ENCODE results near the gene MATN1.

The MATN1 gene

GRCh38 chr1:30704271-30704670, 19.1 kb downstream of the MATN1 start:
- TF ChIP-seq ZFP3 (CRISPR knock-in tag; IDR thresholded peaks at IDR 0.05) (no peak), ARNTL (CRISPR knock-in tag; IDR thresholded peaks at IDR 0.05; ENCODE audit: borderline replicate concordance, low read depth) (no peak), RARB (CRISPR knock-in tag; IDR thresholded peaks at IDR 0.05) (no peak)
- no peak for ATAC-seq

DNA sequence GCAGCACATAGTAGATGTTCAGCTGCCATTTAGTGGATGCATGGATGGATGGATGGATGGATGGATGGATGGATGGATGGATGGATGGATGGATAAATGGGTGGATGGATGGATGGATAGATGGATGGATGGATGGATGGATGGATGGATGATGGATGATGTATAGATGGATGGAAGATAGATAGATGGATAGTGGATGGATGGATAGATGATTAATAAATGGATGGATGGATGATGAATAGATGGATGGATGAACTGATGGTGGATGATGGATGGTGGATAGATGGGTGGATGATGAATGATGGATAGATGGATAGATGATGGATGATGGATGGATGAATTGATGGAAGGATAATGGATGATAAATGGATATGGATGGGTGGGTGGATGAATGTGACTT, 20.6 kb downstream of the MATN1 start:
- no peak for ATAC-seq
- TF ChIP-seq GLIS3 (CRISPR knock-in tag; IDR thresholded peaks at IDR 0.05) (no peak), ZC3H10 (CRISPR knock-in tag; IDR thresholded peaks at IDR 0.05) (no peak), TSHZ2 (CRISPR knock-in tag; IDR thresholded peaks at IDR 0.05) (no peak), ARNTL (CRISPR knock-in tag; IDR thresholded peaks at IDR 0.05; ENCODE audit: borderline replicate concordance, low read depth) (no peak), ZNF8 (CRISPR knock-in tag; IDR thresholded peaks at IDR 0.05) (no peak), ZNF565 (CRISPR knock-in tag; conservative IDR thresholded peaks at IDR 0.05; ENCODE audit: low read depth) (no peak), PATZ1 (CRISPR knock-in tag; IDR thresholded peaks at IDR 0.05; ENCODE audit: borderline replicate concordance) (no peak), ISL1 (CRISPR knock-in tag; IDR thresholded peaks at IDR 0.05) (no peak), TOX (CRISPR knock-in tag; IDR thresholded peaks at IDR 0.05; ENCODE audit: borderline replicate concordance) (no peak), BACH2 (CRISPR knock-in tag; IDR thresholded peaks at IDR 0.05; ENCODE audit: borderline replicate concordance) (no peak), CSDC2 (CRISPR knock-in tag; IDR thresholded peaks at IDR 0.05) (no peak), TCF4 (CRISPR knock-in tag; IDR thresholded peaks at IDR 0.05; ENCODE audit: borderline replicate concordance) (no peak)
- TF ChIP-seq, protein P1, sequence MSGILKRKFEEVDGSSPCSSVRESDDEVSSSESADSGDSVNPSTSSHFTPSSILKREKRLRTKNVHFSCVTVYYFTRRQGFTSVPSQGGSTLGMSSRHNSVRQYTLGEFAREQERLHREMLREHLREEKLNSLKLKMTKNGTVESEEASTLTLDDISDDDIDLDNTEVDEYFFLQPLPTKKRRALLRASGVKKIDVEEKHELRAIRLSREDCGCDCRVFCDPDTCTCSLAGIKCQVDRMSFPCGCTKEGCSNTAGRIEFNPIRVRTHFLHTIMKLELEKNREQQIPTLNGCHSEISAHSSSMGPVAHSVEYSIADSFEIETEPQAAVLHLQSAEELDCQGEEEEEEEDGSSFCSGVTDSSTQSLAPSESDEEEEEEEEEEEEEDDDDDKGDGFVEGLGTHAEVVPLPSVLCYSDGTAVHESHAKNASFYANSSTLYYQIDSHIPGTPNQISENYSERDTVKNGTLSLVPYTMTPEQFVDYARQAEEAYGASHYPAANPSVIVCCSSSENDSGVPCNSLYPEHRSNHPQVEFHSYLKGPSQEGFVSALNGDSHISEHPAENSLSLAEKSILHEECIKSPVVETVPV (CRISPR knock-in tag; IDR thresholded peaks at IDR 0.05) = no peak

DNA sequence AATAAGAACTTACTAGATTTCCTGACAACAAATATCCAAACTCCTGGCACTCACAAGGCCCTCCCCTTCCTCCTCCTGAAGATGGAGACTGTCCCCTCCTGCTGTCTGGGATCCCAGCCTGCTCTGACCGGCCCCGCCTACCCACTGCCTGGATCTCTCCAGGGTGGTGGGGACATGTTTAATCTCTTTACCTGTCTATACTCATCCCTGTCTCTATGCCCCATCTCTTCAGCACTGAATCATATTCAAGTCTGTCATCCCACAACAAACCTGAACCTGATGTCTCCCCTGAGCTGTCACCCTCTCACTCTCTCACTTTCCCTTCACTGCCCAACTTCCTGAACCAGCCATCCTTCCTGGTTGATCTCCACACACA, 22.1 kb downstream of the MATN1 start:
- peak; percentile 29 for ATAC-seq

More for the DNA sequence above, 22.1 kb downstream of the MATN1 start:
- TF ChIP-seq PATZ1 (CRISPR knock-in tag; IDR thresholded peaks at IDR 0.05; ENCODE audit: borderline replicate concordance) (no peak), ARNTL (CRISPR knock-in tag; IDR thresholded peaks at IDR 0.05; ENCODE audit: borderline replicate concordance, low read depth) (no peak), ZNF70 (CRISPR knock-in tag; IDR thresholded peaks at IDR 0.05) (no peak), ESRRG (CRISPR knock-in tag; IDR thresholded peaks at IDR 0.05) (no peak), ISL1 (CRISPR knock-in tag; IDR thresholded peaks at IDR 0.05) (no peak), ZC3H10 (CRISPR knock-in tag; IDR thresholded peaks at IDR 0.05) (no peak)
- TF ChIP-seq, protein P1 (CRISPR knock-in tag; IDR thresholded peaks at IDR 0.05) = no peak

All from SK-N-SH treated with all-trans-retinoic acid at 6 μM for 48 hours (cell line).